CD4-positive, alpha-beta T cell treated with Interleukin-15 for 4 hours (primary cell): ENCODE measurements around the gene KIAA0232.
"Not testable (repeated sequence)": the region's sequence is repeated elsewhere in the genome, so short reads cannot be mapped to it uniquely, and the experiment has no call there.

Source experiments
- DNase-seq: peaks from one replicate; pipeline ENCODE4 v3.0.0-alpha.2; 2020; ENCODE audit warnings: low spot score

Gene KIAA0232

GRCh38 chr4:6887591-6888371 lies 105.3 kb downstream of the KIAA0232 start:
- no peak for DNase-seq

DNA sequence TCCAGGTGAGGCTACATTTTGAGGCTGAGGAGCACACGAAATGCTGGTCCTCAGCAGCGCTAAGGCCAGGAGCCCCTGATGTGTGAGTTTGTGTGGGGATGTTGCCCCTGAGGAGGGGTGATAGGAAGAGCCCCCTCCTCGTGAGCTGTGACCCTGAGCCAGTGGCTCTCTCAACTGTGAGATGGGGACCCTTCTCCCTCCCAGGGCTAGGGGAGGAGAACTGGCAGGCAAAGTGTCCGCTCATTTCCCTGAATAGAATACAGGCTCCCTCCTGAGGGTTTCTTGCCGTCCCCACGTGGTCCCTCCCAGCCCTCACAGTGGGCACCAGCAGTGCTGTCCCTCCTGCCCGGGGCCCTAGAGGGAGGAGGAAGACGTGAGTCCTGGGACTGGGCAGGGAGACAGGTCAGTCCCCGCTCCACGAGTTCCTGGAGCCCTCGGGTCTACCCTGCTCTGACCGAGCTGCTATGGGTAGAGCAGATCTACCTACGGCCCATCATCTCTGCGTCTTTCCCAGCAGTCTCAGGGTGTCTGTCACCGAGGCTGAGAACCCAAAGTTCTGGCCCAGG lies 106.1 kb downstream of the KIAA0232 start:
- DNase-seq: no peak

- no peak for DNase-seq
Observed at GRCh38 chr4:6889101-6889735, 106.7 kb downstream of the KIAA0232 start.

- no peak for DNase-seq
Observed at GRCh38 chr4:6889736-6890324, 107.3 kb downstream of the KIAA0232 start.

GRCh38 chr4:6890358-6890757 lies 107.8 kb downstream of the KIAA0232 start:
- DNase-seq: no peak

GRCh38 chr4:6890971-6891370 lies 108.4 kb downstream of the KIAA0232 start:
- not testable (repeated sequence) for DNase-seq

DNA sequence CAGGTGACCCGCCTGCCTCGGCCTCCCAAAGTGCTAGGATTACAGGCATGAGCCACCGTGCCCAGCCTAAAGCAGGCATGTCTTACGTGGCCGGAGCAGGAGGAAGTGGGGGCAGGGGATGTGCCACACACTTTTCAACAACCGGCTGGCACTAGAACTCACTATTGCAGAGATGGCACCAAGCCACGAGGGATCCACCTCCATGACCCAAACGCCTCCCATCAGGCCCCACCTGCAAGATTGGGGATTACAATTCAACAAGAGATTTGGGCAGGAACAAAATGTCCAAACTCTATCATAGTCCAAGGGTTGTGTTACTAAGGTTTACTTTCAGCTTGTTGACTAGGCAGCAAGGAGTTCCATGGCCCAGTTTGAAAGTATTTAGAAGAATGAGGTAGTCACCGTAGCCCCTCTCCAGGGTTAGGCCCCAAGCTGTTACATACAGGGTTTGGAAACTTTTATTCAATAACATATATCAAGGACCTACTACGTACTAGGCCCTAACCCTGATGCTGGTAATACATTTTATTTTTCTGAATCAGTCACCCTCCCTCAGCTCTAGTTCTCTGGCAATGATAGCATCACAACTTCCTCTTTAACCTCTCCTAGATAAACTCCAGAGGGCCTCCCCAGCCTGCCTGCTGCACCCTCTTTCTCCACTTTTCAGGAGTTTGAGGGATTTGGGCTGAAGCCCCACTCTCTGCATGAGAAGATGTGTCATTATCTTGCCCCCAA lies 109.1 kb downstream of the KIAA0232 start:
- no peak for DNase-seq

GRCh38 chr4:6892190-6892908 lies 109.8 kb downstream of the KIAA0232 start:
- peak; percentile 33 for DNase-seq

GRCh38 chr4:6892909-6893202 lies 110.3 kb downstream of the KIAA0232 start:
- no peak for DNase-seq

DNA sequence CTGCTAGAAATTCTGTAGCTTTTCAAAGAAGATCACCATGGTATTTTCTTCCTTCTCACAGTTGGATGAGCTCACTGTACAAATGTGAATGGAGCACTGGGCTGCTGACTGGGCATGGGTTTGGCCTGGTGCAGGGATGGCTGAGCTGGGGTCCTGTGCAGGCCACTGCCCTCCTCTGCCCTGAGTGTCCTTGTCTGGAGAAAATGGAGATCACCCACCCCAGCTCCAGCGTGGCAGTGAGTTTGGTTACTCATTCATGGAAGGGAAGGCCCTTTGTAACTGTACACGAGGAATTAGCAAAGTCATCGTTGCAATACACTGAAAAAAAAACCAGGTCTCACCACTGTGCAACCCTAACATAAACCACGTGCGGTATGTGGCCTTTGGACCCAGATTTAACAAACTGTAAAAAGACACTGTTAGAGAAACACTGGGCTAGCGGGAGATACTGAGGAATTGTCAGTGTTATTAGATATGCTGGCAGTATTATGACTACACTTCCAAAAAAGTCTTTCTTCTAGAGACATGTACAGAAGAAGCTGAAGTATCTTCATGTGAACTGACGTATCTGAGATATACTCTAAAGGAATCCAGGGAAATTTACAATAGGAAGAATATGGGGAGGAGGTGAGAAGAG lies 111.0 kb downstream of the KIAA0232 start:
- DNase-seq: no peak

- DNase-seq: no peak
Observed at GRCh38 chr4:6894086-6894478, 111.6 kb downstream of the KIAA0232 start.

- DNase-seq: no peak
Observed at GRCh38 chr4:6894528-6895498, 112.3 kb downstream of the KIAA0232 start.

DNA sequence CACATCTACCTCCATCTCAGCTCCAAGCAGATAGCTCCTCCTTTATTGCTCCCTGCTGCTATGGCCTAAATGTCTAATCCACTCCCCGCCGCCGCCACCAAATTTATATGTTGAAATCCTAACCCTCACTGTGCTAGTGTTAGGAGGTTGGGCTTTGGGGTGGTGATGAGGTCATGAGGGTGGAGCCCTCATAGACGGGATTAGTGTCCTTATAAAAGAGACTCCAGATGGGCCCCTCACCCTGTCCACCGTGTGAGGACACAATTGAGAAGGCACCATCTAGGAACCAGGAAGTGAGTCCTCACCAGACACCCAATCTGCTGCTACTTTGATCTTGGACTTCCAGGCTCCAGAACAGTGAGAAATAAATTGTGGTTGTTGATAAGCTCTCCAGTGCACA lies 113.5 kb downstream of the KIAA0232 start:
- DNase-seq: no peak

- no peak for DNase-seq
Observed at GRCh38 chr4:6898763-6899162, 116.2 kb downstream of the KIAA0232 start.

- no peak for DNase-seq
Observed at GRCh38 chr4:6900181-6900812, 117.8 kb downstream of the KIAA0232 start.

DNA sequence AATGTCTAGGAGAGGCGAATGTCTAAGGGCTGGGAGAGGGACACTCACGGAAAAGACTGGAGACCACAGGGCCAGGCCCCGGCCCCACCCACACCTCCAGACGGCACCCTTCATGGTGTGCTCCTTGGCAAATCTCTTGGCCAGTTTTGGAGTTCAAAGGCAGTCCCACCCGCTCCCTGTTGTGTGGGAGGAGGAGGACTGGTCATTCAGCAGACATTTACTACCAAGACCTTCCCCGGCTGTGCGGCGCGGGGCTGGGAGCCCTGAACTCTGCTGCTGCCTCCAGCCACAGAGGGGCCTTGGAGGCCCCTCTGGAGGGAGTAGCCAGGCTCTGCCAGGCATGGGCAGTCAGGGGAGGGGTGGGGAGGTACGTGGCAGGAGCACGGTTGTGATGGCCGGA lies 118.4 kb downstream of the KIAA0232 start:
- DNase-seq: no peak

DNA sequence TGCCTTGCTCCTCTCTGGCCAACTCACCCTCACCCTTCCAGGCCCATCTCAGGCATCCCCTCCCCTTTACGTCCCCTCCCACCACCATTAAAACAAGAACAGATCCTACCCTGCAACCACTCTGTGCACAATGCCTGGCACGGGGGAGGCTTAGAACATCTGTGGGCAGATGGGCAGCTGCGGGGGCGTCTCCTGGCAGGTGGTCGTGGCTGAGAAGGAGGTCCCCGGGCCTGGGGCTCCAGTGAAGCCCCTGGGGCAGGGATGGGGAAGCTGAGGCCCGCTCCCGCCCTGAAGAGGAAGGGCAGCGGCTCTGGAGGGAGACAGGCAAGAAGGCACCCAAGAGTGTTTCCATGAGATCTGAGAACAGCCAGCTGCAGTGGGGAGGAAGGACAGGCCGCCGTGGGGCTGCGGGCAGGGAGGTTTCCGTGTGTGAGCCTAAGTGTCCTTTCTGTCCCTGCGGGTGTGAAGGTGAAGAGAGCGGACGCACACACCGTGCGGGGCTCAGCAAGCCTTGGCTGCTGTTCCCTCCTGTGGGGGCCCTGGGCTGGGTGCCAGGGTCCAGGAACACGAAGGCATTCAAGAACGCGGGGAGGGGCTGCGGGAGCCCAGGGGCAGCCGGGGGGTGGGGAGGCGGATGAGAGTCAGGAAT lies 119.3 kb downstream of the KIAA0232 start:
- DNase-seq: no peak

GRCh38 chr4:6902318-6903042 lies 120.0 kb downstream of the KIAA0232 start:
- DNase-seq: no peak
